K562 (cell line): ENCODE data around the gene SLC52A1. TPM values are rescaled to one million over a fixed set of nuclear protein-coding genes. Genes with fewer than 3 reads are reported as not detected.

Experiments
- CREB1 ChIP-seq, 2 experiments: sonication (generic) in 1 of 2; formaldehyde crosslinking in 1 of 2; IDR thresholded peaks; 2 replicates each; pipeline versions ENCODE4 v1.6.1 to v1.8.0; 2012 to 2022; ENCODE audit warnings: inconsistent platforms in 1 of 2, mild to moderate bottlenecking in 1 of 2, missing genetic modification reagents in 1 of 2, moderate library complexity in 1 of 2
- JUND ChIP-seq, 2 experiments: IDR thresholded peaks; 2 replicates in 1 of 2; 3 replicates in 1 of 2; pipeline ENCODE4 v1.6.1; 2011; ENCODE audit warnings: borderline replicate concordance in 2 of 2, low read depth in 2 of 2, low read length in 2 of 2, improper control_type of control experiment in 1 of 2, missing biosample characterization in 1 of 2, missing genetic modification characterization in 1 of 2, missing genetic modification reagents in 1 of 2
- KHSRP ChIP-seq: fragments of 450-650 bp; IDR thresholded peaks from 2 replicates; pipeline ENCODE4 v1.6.1; 2017
- MBD1 ChIP-seq: fragments of 250-450 bp; sonication (Bioruptor Pico); IDR thresholded peaks from 2 replicates; pipeline ENCODE4 v1.8.0; 2022; ENCODE audit warnings: inconsistent platforms
- PHF8 ChIP-seq: fragments of 200-600 bp; sonication (generic); IDR thresholded peaks from 2 replicates; pipeline ENCODE4 v1.6.1; 2012; ENCODE audit warnings: mixed run types, mild to moderate bottlenecking, inconsistent platforms, low read length, moderate library complexity, borderline replicate concordance
- PREB ChIP-seq: sonication (generic); formaldehyde crosslinking; IDR thresholded peaks from 2 replicates; pipeline ENCODE4 v1.8.1; 2023; ENCODE audit warnings: mild to moderate bottlenecking, missing genetic modification reagents
- SMAD4 ChIP-seq: fragments of 250-450 bp; sonication (Bioruptor Pico); conservative IDR thresholded peaks from 2 replicates; pipeline ENCODE4 v1.8.0; 2021; ENCODE audit warnings: inconsistent platforms, mild to moderate bottlenecking, moderate library complexity
- SREBF2 ChIP-seq: sonication (generic); formaldehyde crosslinking; IDR thresholded peaks from 2 replicates; pipeline ENCODE4 v1.4.0; 2020; ENCODE audit warnings: mild to moderate bottlenecking, missing genetic modification reagents
- TAF1 ChIP-seq: IDR thresholded peaks from 2 replicates; pipeline ENCODE4 v1.6.1; 2011; ENCODE audit warnings: mild to moderate bottlenecking, low read length, moderate library complexity; ENCODE audit not compliant: insufficient read depth, control insufficient read depth, severe bottlenecking; ENCODE audit errors: extremely low read depth
- TEAD1 ChIP-seq, 2 experiments: fragments of 450-650 bp in 1 of 2; sonication (generic) in 1 of 2; formaldehyde crosslinking; IDR thresholded peaks; 2 replicates each; pipeline versions ENCODE4 v1.4.0 to v1.8.0; 2020 to 2022; ENCODE audit warnings: mild to moderate bottlenecking in 2 of 2, missing genetic modification reagents in 1 of 2
- TSC22D4 ChIP-seq: fragments of 450-650 bp; IDR thresholded peaks from 2 replicates; pipeline ENCODE4 v1.6.1; 2016; ENCODE audit warnings: missing genetic modification characterization, missing biosample characterization, control low read depth
- UBTF ChIP-seq, 2 experiments: IDR thresholded peaks; 2 replicates each; pipeline ENCODE4 v1.6.1; 2012; ENCODE audit warnings: improper control_type of control experiment in 2 of 2, low read depth in 2 of 2, low read length in 2 of 2, borderline replicate concordance in 1 of 2
- YY1 ChIP-seq, 3 experiments: IDR thresholded peaks; 2 replicates each; pipeline ENCODE4 v1.6.1; 2011; ENCODE audit warnings: low read length in 2 of 3, mild to moderate bottlenecking in 2 of 3, moderate library complexity in 2 of 3, borderline replicate concordance in 1 of 3, control low read depth in 1 of 3, low read depth in 1 of 3; ENCODE audit not compliant: insufficient read depth in 3 of 3, insufficient replicate concordance in 2 of 3, control insufficient read depth in 1 of 3, insufficient read length in 1 of 3; ENCODE audit errors: extremely low read depth in 1 of 3
- polyA plus RNA-seq, 8 experiments: library from polyadenylated mRNA; depleted of rRNA in 4 of 8; stranded (reverse) in 5 of 8; unstranded in 3 of 8; fragments of >200 nt; fragmentation: Nextera tagmentation in 2 of 8; fragmentation: Illumina TruSeq in 1 of 8; extraction: Ambion mirVana in 2 of 8; extraction: Trizol in 1 of 8; gene quantifications; 2 replicates each; pipeline versions ENCODE4 v1.2.1 to v1.2.3, GENCODE V29; 2011 to 2014; ENCODE audit warnings: inconsistent platforms in 1 of 8, missing spikeins in 1 of 8
- total RNA-seq, 7 experiments: library from RNA; depleted of rRNA in 6 of 7; stranded (reverse); fragments of >200 nt in 6 of 7; fragmentation: Illumina TruSeq in 2 of 7; extraction: Trizol in 2 of 7; gene quantifications; 2 replicates each; pipeline versions ENCODE4 v1.2.1 to v1.2.3, GENCODE V29; 2011 to 2021; ENCODE audit warnings: low replicate concordance in 1 of 7
- TF ChIP-seq, protein P1 (sequence below): fragments of 450-650 bp; IDR thresholded peaks from 2 replicates; pipeline ENCODE4 v1.6.1; 2016; ENCODE audit warnings: borderline replicate concordance

Gene SLC52A1
- total and polyA plus RNA-seq, 9 of the 15 experiments (the other 6 are each of a cell fraction or from before 2014, with no cell fraction given) = 0.04 TPM; not detected in 8

GRCh38 chr17:4997302-4998026 lies 37.8 kb downstream of the SLC52A1 start, which contains the start of the genes INCA1 and KIF1C (continued):
- TF ChIP-seq YY1 (IDR thresholded peaks at IDR 0.05; ENCODE audit: borderline replicate concordance in 1 of 3, control insufficient read depth in 1 of 3, extremely low read depth in 1 of 3, insufficient read depth in 3 of 3, insufficient read length in 1 of 3, insufficient replicate concordance in 2 of 3, low read depth in 1 of 3, low read length in 2 of 3) (peak in 2 of 3 experiments; percentile 20 to 38), TSC22D4 (tag) (no peak), PHF8 (peak; percentile 50; the same call in 1 of the 2 replicates), MBD1 (no peak), SREBF2 (CRISPR knock-in tag) (no peak), TAF1 (peak; percentile 15), PREB (no peak), JUND (IDR thresholded peaks at IDR 0.05; ENCODE audit: borderline replicate concordance, low read depth, low read length) (peak; percentile 65), JUND (tag; IDR thresholded peaks at IDR 0.05; ENCODE audit: borderline replicate concordance, low read depth, low read length) (no peak), UBTF (IDR thresholded peaks at IDR 0.05; ENCODE audit: borderline replicate concordance in 1 of 2, low read depth in 2 of 2, low read length in 2 of 2) (peak in 1 of 2 experiments; percentile 57; a peak in 1 of 4 replicates), KHSRP (no peak), TEAD1 (CRISPR knock-in tag; IDR thresholded peaks at IDR 0.05) (peak in 1 of 2 experiments; percentile 24; a peak in 1 of 4 replicates), CREB1 (IDR thresholded peaks at IDR 0.05) (0 out of 2 replicates have a peak, but pooled peaks have one; percentile 8), CREB1 (CRISPR knock-in tag; IDR thresholded peaks at IDR 0.05) (peak; percentile 15; the same call in 1 of the 2 replicates), SMAD4 (CRISPR knock-in tag) (peak; percentile 46; the same call in 1 of the 2 replicates)
- TF ChIP-seq, protein P1, sequence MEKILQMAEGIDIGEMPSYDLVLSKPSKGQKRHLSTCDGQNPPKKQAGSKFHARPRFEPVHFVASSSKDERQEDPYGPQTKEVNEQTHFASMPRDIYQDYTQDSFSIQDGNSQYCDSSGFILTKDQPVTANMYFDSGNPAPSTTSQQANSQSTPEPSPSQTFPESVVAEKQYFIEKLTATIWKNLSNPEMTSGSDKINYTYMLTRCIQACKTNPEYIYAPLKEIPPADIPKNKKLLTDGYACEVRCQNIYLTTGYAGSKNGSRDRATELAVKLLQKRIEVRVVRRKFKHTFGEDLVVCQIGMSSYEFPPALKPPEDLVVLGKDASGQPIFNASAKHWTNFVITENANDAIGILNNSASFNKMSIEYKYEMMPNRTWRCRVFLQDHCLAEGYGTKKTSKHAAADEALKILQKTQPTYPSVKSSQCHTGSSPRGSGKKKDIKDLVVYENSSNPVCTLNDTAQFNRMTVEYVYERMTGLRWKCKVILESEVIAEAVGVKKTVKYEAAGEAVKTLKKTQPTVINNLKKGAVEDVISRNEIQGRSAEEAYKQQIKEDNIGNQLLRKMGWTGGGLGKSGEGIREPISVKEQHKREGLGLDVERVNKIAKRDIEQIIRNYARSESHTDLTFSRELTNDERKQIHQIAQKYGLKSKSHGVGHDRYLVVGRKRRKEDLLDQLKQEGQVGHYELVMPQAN = peak; percentile 67; the same call in 1 of the 2 replicates
- TF ChIP-seq, all 486 proteins: peak for 48
